SU-DHL-6 (cell line): ENCODE results near the gene POU3F3.

Source experiments
- EZH2phosphoT487 ChIP-seq: fragments of 200-600 bp; sonication (generic), shearing (Covaris generic); conservative IDR thresholded peaks from 2 replicates; pipeline ENCODE4 v1.6.1; 2018; ENCODE audit warnings: mild to moderate bottlenecking, antibody characterized with exemption, low read length, moderate library complexity, mixed read lengths
- TF ChIP-seq, protein P1 (sequence below): fragments of 200-600 bp; sonication (generic); IDR thresholded peaks from one replicate; pipeline ENCODE4 v1.5.1; 2017; ENCODE audit warnings: antibody characterized with exemption, mild to moderate bottlenecking, low read length, moderate library complexity; ENCODE audit not compliant: insufficient read depth, poor library complexity, severe bottlenecking

DNA sequence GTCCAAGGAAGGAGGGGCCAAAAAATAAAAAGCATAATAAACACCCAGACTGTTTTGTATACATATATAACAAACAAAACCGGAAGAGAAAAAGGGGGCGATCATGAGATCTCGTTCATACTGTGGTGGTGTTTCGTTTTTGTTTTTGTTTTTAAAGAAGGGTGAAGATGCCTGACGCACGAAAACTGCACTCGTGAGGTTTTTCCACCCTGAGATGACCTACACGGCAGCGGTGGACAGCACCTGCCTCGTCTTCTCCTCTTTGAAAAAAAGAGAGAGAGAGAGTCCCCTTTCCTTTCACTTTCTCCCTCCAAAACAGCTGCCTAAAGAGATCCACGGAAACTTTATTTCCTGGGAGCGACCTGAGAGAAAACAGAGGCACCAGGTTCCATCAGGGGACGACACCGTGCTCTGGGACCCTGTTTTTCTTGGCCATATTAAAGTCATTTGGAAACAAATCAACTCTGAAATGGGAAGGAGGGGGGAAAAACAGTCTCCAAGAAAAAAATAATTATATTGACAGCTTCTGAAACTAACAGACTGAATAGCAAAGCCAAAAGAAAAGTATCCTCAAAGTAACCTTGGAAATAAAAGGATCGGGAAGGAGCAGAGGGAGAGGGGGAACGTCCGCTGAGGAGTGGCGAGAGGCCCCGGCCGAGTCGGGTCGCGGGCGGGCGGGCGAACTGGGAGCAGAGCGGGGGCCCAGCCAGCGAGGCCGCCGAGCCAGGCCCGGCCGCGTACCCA lies 3.5 kb downstream of the POU3F3 start:
- TF ChIP-seq, protein P1, sequence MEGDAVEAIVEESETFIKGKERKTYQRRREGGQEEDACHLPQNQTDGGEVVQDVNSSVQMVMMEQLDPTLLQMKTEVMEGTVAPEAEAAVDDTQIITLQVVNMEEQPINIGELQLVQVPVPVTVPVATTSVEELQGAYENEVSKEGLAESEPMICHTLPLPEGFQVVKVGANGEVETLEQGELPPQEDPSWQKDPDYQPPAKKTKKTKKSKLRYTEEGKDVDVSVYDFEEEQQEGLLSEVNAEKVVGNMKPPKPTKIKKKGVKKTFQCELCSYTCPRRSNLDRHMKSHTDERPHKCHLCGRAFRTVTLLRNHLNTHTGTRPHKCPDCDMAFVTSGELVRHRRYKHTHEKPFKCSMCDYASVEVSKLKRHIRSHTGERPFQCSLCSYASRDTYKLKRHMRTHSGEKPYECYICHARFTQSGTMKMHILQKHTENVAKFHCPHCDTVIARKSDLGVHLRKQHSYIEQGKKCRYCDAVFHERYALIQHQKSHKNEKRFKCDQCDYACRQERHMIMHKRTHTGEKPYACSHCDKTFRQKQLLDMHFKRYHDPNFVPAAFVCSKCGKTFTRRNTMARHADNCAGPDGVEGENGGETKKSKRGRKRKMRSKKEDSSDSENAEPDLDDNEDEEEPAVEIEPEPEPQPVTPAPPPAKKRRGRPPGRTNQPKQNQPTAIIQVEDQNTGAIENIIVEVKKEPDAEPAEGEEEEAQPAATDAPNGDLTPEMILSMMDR = no peak
- no peak for TF ChIP-seq EZH2phosphoT487
